GM18867 (cell line): ENCODE measurements around the gene TOP2A.

Experiments
- ATAC-seq: cut with Tn5 transposase; IDR thresholded peaks from one replicate; pipeline ENCODE4 v1.9.1; 2021; ENCODE audit warnings: mild to moderate bottlenecking, moderate library complexity; ENCODE audit not compliant: unreplicated experiment

Gene TOP2A

DNA sequence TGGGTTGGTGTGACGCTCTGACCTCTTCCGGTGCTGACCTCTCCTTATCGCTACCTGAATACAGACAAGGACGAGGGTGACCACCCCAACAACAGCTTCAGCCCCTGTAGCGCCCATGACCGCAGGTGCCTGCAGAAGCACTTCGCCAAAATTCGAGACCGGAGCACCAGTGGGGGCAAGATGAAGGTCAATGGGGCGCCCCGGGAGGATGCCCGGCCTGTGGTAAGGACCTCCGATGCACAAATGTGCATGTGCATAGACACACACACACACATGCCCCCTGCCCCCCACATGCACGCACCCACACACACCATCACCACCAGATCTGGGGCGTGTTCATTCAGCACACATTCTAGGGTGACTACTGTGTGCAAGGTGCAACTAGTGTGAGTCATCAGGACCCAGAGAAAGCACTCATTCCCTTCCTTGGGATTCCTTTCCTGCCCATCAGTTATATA lies 35.3 kb upstream of the TOP2A start:
- no peak for ATAC-seq

DNA sequence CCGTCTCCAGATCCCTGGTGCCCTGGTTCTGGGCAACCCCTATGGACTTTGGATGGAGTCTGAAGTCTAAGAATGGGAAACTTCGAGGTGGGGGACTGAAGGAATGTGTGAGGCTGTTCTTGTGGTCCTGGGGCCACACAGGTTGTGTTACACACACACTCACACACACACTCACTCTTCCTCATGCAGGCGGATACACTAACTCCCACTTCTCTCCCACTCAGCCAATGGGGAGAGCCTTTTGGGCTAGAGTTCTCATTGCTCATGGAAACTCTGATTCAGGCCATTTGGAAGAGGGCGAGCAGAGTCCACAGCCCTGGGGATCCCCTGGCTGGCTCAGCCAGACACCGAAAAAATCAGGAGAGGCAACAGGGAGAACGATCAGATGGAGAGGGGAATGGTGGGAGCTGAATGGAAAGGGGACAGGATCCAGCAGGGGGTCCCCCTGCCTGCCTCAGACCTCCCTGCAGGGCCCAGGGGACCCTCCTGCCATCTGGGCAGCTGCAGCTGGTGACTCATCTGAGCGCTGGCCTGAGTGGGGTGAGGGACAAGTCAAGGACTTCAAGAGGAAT lies 34.6 kb upstream of the TOP2A start:
- ATAC-seq, result no peak

DNA sequence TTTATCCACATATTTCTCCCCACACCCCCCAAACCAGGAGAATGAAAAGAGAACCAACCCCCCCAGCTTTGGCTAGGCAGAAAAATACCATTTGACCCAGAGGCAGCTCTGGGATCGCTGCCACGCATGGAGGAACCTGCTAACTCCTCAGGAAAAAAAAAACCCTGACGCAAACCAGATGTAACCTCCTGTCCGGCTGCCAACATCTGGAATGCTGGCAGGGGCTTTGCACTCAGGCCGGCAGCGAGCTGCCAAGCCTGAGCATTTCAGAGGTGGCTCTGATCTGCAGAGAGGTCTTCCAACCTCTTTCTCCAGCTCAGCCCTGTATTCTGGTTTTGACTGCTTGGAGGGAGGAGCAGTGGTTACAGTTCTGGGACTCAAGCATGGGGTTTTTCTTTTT lies 33.7 kb upstream of the TOP2A start:
- ATAC-seq, result no peak

DNA sequence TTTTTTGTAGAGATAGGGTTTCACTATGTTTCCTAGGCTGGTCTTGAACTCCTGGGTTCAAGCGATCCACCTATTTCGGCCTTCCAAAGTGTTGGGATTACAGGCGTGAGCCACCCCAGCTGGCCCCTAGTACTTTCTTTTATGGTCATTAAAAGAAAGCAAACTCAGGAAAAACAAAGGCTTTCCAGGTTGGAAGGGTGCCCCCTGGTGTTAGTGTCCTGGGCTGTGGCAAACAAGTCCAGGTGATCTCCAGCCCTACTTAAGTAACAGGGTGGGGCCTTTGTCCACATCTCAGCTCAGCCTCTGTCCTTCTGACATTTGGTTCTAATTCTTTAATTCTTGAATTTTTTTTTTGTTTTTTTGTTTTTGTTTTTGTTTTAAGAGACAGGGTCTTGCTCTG lies 32.5 kb upstream of the TOP2A start:
- ATAC-seq, result no peak

DNA sequence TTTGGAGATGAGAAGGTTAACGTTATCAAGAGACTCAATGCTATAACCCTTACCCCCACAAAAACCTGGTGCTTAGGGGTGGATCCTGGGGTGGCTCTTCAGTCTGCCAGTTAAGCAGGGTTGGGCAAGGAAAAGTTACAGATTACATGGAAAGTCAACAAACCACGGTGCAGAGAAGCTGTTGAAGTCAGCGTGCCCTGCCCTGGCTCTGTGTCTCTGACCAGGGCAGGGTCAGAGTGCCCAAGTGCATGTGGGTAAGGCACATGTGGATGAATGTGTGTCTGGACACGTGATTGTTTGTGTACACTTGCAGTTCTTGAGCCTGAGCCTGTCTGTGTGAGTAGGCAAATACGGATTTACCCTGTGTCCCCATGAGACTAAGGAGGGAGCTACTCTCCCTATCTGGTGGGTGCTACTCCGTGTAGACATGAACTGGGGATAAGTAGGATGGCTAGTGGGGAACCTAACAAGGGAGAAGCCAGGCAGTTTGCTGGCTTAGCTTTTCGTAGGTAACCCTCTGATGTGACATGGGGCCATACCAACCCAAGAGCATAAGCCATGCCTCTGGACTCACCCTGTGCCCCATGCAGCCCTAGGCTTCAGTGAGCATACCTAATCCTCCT lies 31.1 kb upstream of the TOP2A start:
- ATAC-seq, result no peak

DNA sequence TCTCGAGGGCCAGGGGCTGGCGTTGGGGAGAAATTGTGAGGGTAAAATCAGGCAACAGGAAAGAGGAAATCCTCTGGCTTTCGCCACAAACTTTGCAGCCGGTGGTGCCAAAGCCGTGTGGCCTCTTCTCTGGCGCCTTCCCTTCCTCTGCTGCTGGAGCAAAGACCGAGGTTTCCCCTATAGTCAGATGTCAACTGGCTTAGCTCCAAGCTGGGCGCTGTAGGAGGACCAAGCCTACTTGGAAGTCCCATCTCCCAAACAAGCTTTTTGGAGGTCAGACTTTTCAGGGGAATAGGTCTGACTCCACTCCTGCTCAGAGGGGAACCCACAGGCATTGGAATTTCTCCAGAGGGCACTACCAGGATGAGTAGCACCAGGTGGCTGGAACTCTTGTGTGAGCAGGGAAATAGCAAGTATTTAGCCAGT lies 30.5 kb upstream of the TOP2A start:
- no peak for ATAC-seq

DNA sequence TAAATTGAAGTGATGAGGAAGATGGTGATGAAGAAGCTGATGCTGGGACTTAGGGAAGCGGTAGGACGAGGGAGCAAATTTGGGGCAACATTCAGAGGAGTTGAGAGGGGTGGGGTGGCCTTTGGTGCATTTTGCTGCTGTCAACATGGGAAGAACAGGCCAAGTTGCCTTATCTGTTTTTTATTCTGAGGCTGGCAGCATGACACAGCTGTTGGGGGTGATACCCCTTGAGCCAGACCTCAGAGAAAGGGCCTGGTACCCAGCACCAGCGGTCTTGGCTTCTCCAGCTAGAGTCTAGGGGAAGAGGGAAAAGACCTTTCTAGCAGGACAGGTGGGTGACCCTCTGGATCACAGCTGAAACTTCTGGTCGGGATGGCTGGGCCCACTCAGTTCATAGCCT lies 30.1 kb upstream of the TOP2A start:
- no peak for ATAC-seq

DNA sequence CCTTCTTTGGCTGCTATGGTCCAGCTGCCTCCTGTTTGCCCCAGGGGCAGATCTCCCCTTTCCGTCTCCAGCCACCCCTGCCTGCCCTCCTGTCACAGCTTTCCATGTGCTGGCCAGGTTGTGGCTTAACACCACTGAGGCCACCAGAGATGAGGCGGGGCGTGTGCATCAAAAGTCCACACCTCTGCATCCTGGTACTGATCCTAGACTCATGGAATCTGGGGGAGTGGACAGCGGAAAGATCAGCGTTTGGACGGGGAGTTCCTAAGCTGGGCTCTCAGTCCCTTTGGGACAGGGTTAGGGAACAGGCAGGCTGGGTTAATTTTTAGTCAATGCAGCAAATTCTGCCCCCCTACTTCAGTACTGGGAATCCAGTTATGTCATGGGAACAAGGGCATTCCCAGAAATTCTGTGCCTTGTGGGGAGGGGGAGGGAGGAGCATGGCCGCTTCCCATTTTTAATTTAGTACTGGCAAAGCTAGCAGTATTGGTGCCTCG lies 29.5 kb upstream of the TOP2A start:
- no peak for ATAC-seq

DNA sequence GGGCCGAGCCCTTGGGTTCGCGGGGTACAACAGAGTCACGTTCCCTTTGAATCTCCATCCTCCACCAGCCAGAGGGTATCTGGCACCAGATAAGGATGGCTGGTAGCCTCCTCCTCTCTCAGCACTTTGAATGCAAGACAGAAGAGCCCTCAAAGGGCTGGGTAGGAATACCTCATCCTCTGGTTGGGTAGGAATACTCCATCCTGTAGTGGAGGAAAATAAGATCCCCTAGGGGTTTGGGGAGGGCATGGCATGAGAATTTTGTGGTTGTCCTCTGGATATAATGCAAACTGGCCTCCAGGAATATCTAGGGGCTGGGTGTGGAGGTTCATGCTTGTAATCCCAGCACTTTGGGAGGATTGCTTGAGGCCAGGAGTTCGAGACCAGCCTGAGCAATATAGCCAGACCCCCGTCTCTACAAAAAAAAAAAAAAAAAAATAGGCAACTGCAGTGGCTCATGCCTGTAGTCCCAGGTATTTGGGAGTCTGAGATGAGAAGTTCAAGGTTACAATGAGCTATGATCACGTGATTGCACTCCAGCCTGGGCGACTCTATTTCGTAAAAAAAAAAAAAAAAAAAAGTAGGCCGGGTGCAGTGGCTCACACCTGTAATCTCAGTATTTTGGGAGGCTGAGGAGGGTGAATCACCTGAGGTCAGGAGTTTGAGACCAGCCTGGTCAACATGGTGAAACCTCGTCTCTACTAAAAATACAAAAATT lies 28.2 kb upstream of the TOP2A start:
- no peak for ATAC-seq

DNA sequence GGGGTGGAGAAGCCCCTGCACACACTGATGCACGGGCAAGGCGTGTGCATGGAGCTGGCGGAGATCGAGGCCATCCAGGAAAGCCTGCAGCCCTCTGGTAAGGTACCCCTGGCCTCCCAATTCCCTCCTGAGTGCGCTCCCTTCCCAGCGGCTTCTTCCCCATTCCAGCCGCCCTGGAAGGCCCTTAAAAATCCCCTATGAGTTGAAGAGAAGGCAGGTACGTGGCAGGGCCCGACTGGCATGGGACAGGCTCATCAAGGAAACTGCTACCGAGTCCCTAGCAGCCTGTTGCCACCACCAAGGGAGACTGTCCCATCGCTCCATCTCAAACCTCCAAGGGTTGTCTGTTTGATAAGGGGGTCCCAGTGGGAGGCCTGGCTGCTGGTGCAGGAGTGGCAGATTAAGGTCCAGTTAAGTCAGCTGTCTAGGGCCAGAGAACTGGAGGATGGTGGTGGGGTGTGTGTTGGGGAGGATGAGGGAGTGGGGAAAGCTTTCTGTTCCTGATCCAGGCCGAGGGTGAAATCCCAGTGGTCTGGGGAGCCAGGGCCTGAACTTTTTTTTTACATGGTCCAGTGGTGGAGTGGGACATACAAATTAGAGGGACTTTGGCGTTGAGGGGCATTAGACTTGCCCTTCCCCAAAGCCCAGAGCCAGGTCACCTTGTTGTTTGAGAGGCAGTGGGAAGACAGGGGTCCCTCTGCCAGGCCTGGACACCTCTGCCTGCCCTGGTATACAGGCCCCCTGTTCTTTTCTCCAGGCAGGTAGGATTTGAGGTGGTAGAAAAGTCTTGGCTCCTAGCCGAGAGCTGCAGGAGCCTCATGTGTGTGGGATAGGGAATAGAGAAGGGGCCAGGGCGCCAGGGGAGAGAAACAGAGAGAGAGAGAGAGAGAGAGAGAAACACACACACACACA lies 26.5 kb upstream of the TOP2A start:
- no peak for ATAC-seq

DNA sequence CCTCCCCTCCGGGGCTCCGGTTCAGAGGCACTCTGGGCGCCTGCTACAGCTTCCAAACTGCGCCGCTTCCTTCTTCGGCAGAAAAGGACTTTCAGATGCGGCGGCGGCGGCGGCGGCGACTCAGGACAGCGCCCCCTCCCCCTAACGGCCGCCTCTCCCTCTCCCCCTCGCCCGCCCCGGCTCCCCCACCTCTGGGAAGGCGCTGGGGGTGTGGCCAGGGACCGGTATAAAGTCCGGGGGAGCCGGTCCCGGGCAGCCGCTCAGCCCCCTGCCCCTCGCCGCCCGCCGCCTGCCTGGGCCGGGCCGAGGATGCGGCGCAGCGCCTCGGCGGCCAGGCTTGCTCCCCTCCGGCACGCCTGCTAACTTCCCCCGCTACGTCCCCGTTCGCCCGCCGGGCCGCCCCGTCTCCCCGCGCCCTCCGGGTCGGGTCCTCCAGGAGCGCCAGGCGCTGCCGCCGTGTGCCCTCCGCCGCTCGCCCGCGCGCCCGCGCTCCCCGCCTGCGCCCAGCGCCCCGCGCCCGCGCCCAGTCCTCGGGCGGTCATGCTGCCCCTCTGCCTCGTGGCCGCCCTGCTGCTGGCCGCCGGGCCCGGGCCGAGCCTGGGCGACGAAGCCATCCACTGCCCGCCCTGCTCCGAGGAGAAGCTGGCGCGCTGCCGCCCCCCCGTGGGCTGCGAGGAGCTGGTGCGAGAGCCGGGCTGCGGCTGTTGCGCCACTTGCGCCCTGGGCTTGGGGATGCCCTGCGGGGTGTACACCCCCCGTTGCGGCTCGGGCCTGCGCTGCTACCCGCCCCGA lies 25.7 kb upstream of the TOP2A start, which contains the start of gene IGFBP4:
Gene IGFBP4, plus strand, starts transcription at position 255 of the 792 bp plus-strand sequence. Its CDS starts 286 bp downstream, at position 541.
- no peak for ATAC-seq

DNA sequence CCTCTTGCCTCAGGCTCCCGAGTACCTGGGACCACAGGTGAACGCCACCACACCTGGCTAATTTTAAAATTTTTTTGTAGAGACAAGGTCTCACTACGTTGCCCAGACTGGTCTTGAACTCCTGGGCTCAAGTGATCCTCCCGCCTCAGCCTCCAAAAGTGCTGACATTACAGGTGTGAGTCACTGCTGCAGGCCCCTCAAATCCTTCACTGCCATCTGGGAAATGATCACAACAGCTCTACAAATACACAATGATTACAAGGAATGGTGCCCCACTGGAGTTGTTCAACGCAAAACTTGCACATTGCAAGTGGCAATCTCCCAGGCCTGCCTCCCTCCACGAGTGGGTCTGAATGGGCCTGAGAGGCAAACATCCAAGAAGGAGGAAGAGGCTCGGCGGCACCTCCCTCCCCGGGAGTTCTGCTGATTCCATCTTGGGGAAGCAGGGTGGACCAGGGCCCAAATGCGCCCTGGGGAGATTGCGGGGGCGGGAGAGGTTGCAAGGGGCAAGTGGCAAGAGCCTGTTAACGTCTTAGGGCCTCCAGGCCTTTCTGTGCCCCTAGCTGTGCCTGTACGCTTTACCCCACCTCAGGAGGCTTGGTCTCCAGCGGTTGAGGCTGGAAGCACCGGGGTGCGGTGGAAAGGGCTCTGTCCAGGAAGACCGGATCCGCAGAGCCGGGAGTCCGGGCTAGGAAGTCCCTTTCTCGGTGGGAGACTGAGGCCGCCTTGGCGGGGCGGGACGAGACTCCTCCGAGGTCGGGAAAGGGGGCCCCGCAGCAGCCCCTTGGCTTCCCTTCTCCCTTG lies 24.9 kb upstream of the TOP2A start:
- no peak for ATAC-seq

DNA sequence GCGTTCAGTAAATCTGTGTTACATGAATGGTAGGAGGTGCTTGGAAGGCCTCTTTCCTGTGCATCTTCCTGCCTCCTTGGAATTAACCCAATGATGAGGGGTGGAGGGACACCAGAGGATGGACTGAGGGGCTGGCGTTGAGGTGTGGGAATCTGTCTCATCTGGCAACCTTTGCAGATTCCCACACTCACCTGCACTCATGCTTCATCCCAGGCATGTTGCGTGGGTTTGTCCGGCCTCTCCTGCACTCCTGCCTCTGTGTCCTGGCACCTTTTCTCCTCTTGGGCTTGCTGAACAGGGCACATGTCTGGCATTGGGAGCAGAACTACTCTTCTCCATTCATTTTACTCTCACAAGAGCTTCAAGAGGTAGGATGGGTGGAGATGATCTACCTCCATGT lies 22.5 kb upstream of the TOP2A start:
- no peak for ATAC-seq

DNA sequence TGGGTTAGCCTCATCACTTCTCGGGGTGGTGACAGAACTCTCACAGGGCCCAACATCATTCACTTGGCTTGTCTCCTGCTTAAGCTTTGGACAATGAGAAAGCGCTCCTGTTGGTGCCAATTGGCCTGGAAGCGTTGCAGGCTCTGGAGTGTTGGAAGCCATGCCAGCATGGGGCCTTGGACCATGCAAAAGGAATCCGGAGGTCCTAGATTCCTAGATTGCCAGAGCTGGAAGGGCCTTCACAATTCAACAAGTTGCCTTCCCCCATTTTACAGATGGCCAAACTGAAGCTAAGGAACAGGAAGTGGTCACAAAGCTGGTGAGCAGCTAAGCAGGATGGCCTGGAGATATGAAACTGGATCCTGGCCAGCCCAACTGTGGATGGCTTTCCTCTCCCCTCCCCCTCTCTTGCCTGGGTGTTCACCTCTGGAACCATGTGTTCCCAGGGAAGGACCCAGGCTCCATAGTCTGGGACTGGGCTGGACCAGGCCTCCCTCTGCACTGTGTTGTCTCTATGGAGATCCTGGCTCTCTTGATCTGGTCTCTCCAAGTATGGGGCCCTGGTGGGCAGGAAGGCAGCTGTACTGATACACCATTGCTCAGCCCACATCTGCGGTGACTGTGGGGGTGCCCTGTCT lies 19.5 kb upstream of the TOP2A start:
- ATAC-seq, result no peak

DNA sequence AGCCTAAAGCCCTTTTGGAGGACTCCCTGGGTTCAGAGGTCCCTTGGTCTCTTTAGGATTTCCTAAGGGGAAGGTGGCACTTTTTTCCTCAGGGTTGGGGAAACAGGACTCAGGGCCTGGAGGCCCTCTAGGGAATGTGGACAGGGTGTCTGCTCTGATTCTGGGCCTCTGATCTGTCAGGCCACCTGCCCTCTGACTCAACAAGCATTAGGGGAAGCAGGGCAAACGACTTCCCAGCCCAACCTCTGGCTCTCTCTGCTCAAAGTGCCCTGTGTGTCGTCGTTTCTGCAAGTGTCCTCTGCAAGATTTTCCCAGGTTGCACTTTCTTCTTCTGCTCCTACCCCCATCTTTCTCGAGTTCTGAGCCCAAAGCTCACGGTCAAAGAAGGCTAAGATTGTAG lies 18.9 kb upstream of the TOP2A start:
- no peak for ATAC-seq

DNA sequence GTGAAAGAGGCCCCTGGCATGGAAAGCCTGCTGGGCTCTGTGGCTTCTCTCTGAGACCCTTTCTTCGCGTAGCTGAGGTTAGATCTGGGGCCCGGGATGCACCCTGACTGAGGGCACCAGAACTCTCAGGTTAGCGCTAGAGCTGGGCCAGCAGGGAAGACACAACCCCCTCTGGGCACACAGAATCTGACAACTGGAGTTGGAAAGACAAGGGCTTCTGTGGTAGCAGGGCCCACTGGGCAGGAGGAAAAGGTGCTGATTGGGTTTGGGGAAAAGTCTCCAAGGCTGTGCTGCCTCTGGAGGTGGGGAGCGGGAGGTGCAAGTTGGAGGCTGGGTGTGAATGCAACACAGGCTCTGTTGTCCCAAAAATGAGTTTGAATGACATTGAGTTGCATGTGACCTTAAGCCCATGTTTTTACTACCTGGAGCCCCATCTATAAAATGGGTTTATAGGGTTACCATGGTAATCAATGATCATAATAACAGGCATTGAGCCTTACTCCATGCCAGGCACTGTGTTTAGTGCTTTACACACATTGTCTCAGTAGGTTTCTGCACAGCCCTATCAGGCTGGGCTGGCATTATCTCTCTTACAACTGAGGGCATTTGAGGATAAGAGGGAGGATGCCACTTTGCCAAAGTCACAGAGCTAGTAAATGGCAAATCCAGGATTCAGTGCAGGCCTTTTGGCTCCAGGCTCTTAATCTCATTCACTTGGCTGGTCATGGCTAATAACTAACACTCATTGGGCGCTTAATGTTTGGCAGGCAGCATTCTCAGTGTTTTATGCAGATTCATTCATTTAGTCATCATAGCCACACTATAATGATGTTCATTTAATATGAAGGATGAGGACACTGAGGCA lies 16.1 kb upstream of the TOP2A start:
- no peak for ATAC-seq

DNA sequence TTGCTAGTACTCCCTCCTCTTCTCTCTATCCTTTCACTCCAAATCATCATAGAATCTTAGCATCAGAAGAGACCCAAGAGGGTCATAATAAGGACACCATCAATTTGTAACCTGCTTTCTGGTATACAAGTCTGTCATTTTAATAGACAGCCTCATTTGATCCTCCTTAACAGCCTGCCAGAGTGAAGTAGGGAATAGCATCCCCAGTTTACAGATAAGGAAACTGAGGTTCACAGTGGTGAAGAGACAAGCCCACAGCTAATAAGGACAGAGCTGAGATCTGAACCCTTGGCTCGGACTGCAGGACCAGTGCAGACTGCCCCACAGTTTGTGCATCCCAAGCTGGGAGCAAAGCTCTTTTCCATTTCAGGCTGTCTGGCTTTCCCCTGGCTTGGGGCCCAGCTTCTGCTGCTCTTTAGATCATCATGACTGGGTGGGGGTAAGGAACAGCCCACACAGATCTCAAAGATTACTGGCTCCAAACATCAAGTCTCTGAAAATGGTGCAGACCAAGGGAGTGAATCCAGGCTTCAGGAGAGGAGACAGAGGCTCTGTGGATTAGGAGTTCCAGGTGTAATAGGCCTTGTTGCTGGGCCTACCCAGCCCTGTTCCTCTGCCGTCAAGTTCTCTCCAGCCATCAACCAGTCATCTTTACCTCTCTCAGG lies 15.3 kb upstream of the TOP2A start:
- ATAC-seq, result no peak

DNA sequence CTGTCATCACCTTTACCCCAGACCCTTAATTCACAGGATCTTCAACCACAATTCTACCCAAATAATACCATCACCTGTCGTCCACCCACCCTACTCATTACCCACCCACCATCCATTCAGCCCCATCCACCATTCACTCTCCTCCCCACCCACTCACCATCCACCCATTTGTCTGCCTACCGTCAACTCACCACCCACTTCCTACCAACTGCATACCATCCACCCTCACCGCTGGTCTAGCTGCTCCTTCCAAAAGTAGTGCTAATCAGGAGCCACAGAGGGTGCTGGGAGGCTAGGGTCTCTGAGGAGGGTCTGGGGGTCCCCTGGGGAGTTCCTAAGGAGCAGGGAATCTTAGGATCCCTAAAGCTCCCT lies 13.5 kb upstream of the TOP2A start:
- ATAC-seq, result no peak
